Central memory CD4-positive, alpha-beta T cell (primary cell): ENCODE data around the gene GLOD4.
A peak's percentile ranks its signal among the peaks of the same experiment; 100 is the strongest.
"Not testable (repeated sequence)": the region's sequence is repeated elsewhere in the genome, so short reads cannot be mapped to it uniquely, and the experiment has no call there.

Experiments
- DNase-seq: peaks from one replicate; pipeline ENCODE4 v3.0.0; 2022

The GLOD4 gene

DNA sequence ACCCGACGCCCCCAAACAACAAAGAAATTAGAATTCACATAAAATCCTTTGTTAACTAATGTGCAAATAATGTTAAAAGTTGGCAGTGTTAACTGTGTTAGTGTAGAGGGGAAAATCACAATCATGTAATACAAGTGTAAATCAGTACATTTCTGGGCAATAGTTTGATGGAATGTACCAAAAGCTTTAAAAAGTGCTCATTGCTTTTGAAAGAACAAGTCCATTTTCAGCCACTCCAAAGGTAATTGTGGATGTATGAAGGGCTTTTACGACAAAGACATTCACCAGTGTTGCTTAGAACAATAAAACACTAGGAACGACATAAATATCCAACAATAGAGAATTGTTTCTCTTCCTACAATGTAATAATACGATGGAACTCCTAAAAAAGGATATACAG is 9.1 kb downstream of the GLOD4 start:
- no peak for DNase-seq

DNA sequence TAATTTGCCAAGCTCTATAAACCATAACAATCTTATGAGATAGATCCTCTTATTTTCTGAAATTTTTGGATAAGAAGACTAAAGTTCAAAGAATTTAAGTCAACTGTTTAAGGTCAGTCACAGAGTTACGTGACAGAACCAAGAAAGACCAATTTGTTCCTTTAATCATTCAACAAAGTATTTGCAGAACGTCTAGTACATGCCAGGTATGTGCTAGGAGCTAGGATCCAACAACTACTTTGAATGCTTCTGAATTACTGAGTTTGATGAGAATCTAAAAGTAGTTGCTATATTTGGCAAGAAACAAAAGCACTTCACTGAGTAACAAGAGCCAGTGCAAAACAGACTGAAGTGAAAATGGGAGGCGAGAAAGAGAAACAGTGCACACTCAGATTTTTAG is 15.0 kb downstream of the GLOD4 start:
- no peak for DNase-seq

DNA sequence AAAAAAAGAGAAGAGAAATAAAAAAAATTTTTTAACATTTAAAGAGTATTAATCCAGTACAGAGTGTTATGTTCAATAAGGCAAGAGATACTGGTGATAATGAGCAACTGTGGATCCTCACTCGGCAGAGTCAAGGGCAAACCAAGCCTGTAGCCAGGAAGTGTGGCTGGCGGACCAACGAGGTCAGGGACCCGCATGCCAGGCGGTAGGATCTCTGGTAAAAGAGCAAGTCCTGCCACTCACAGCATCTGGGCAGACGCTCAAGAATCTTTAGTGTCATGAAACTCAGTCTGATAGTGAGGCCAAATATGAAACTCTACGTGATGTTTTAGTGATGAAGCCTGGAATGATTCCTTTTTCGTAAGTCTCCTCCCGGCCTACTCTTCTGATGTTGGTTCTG is 21.7 kb downstream of the GLOD4 start:
- DNase-seq: no peak

DNA sequence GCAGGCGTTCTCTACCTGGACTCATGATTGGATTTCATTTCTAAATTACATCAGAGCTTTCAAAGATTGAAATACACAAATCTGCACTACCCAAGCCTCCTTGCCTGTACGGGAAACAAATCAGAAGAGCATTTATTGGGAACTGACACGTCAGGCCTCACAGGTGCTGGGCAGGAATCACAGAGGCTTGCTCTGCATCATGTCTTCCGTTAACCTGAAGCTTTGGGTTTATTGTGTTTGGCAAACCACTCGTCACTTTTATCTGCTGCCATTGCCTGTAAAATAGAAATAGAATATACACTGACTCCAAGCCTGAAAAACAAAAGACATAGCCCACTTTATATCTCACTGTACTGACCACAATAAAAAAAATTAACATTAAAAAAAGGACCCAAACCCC is 22.1 kb downstream of the GLOD4 start:
- DNase-seq: no peak

DNA sequence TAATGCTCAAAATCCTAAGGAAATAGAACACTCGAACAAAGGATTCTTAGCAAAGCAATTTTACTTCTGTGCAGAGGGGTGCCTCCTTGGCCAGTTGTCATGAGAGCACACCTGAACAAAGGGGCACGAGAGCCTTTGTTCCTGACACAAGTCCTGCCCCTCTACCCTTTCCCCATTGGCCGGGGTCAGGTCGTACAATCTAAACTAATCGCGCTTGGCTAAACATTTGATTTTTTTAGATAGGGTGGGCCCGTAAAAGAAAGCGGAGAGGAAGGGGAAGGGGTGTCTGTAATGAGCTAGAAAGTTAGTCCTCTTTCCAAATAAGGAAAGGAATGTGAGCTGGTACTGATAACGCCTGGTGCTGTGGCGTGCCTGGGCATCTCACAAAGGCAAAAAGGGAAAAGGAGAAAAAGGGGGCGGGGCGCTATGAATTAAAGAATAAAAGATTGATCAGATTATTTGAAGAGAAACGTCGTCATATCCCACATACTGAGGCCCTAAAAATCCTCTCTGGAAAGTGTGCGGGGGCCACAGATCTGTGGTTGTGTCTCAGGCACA is 26.0 kb downstream of the GLOD4 start:
- not testable (repeated sequence) for DNase-seq

DNA sequence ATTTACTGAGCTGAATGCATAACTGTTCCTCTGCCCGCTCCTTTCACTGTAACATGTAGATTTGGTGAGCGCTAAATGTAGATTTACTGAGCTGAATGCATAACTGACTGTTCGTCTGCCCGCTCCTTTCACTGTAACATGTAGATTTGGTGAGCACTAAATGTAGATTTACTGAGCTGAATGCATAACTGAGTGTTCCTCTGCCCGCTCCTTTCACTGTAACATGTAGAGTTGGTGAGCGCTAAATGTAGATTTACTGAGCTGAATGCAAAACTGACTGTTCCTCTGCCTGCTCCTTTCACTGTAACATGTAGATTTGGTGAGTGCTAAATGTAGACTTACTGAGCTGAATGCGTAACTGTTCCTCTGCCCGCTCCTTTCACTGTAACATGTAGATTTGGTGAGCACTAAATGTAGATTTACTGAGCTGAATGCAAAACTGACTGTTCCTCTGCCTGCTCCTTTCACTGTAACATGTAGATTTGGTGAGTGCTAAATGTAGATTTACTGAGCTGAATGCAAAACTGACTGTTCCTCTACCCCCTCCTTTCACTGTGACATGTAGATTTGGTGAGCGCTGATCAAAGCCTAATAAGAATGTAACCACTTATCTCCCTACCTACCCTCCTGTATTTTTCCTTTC is 26.6 kb downstream of the GLOD4 start:
- not testable (repeated sequence) for DNase-seq

DNA sequence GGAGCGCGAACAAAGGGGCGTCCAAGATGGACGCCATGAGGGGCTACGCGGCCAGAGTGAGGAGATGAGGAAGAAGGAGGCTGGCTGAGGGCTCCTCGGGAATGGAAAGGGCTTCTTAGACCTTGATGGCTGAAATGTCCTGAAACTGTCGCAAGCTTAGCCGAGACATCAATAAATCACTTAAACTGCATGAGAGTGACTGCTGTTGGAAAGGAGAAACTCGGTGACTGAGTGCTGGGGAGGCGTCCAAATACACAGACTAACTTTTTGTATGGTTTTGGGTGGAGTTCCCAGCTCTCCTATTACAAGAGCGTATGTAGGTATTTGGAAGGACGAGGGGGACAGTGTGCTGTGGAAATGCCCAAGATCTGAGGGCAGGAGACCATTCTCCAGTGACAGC is 28.7 kb downstream of the GLOD4 start:
- no peak for DNase-seq

DNA sequence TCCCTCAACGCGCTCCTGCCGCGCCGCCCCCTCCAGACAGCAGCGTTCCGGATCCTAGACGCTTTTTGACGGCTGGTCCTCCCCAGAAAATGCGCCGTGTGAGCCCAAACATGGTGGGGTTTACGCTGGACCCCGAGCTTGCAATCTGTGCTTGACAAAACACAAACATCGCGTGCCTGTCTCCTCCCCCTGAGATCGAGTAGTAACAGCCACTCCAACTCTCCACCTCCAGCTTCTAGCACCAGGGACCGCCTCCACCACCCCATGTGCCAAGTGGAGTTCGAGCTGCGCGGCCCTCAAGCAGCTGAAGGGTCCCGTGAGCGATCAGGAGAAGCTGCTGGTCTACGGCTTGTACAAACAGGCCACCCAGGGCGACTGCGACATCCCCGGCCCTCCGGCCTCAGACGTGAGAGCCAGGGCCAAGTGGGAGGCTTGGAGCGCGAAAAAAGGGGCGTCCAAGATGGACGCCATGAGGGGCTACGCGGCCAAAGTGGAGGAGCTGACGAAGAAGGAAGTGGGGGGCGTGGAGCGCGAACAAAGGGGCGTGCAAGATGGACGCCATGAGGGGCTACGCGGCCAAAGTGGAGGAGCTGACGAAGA is 29.4 kb downstream of the GLOD4 start:
- no peak for DNase-seq

DNA sequence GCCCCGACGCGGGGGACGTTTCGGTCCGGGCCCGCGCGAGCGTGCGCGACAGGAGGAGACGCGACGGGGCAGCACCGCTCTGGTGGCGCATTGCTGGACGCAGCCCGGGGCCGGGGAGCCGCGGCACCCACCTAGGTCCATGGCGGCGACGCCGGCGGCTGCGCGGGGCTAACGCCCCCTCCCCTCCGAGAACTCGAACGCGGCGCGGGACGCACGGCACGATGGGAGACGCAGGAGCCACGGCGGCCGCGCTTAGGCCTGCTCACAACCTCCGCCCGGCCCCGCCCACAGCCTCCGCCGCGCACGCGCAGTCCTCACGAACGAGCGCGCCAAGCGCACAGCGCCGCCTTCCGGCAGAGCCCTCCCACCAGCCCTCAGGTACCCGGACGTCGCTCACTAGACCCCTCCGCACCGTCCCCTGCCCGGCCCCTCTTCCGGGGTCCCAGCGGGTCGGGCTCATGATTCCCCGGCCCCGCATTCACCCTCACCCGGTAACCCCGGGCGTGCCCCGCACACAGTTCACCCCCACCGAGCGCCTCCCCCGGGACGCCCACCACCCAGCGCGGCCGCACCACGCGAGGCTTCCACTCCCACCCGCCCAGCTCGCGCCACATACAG is 30.0 kb downstream of the GLOD4 start, which contains the start of gene GEMIN4:
GEMIN4 (minus strand) TSS at position 263 of the 618 bp plus-strand sequence; CDS start at position 141, 122 bp downstream.
- peak; percentile 95 for DNase-seq

DNA sequence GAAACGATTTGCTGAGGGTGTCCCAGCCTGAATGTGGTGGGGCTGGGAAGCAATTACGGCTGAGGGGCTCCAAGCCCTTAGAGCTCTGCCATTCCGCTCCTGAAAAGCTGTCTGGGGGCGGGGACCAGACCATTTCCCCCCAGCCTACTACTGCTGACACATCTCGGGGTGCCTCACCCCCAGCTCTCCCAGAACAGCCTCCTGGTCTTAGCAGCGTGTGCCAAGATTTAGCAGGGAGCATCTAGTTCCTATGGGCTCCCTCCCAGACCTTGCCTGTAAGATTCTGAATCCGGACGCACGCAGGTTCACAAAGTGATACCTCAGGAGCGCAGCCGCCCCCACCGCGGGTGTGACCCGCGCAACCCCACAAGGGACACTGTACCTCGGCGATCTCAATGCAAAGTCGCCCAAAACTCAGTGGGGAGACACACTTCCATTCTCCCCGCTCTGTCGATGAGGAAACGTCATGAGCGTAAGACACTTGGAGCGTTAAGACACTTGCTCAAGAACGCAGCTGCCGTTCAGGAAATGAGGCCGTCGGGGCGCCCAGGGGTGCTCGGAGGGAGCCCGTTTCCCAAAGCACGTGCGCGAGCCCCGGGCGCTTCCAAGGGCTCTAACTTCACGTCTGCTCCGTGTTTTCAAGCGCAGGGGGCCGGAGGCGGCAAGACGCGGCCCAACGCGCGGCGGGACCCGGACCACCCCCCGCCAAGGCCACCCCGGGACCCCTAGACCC is 30.6 kb downstream of the GLOD4 start:
- DNase-seq: peak; percentile 55

DNA sequence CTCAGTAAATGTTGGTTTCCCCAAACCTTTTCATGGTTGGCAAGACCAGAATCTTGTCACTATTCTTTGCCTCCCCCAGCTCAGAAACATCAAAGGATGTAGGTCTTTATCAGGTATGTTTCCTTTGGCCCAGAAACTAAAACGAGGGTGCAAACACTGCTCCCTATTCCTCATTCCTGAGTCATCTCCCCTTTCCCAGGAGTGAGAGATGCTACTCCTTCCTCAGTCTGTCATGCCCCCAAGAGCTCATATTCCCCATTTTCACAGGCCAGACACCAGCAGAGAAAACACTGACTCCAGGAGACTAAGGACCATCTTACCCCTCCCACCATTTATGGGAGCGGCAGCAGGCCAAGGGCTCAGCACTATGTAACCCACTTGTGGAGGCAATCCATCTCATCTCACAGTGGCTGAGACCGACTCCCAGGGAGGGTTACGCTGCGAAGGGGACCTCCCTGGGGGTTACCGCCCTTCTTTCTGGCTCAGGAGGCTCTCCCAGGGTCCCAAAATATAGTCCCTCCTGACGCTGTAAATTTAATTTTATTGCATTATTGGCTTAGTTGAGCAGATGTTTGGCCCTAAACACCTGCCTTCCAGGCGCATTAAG is 31.5 kb downstream of the GLOD4 start:
- no peak for DNase-seq

DNA sequence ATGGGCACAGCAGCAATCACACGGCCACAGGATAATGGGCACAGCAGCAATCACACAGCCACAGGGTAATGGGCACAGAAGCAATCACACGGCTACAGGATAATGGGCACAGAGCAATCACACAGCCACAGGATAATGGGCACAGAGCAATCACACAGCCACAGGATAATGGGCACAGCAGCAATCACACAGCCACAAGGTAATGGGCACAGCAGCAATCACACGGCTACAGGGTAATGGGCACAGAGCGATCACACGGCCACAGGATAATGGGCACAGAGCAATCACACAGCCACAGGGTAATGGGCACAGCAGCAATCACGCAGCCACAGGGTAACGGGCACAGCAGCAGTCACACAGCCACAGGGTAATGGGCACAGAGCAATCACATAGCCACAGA is 32.7 kb downstream of the GLOD4 start:
- not testable (repeated sequence) for DNase-seq

DNA sequence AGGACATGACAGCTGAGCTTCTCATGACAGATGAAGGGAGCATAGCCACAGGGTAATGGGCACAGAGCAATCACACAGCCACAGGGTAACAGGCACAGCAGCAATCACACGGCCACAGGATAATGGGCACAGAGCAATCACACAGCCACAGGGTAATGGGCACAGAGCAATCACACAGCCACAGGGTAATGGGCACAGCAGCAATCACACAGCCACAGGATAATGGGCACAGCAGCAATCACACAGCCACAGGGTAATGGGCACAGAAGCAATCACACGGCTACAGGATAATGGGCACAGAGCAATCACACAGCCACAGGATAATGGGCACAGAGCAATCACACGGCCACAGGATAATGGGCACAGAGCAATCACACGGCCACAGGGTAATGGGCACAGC is 33.5 kb downstream of the GLOD4 start:
- DNase-seq: not testable (repeated sequence)

DNA sequence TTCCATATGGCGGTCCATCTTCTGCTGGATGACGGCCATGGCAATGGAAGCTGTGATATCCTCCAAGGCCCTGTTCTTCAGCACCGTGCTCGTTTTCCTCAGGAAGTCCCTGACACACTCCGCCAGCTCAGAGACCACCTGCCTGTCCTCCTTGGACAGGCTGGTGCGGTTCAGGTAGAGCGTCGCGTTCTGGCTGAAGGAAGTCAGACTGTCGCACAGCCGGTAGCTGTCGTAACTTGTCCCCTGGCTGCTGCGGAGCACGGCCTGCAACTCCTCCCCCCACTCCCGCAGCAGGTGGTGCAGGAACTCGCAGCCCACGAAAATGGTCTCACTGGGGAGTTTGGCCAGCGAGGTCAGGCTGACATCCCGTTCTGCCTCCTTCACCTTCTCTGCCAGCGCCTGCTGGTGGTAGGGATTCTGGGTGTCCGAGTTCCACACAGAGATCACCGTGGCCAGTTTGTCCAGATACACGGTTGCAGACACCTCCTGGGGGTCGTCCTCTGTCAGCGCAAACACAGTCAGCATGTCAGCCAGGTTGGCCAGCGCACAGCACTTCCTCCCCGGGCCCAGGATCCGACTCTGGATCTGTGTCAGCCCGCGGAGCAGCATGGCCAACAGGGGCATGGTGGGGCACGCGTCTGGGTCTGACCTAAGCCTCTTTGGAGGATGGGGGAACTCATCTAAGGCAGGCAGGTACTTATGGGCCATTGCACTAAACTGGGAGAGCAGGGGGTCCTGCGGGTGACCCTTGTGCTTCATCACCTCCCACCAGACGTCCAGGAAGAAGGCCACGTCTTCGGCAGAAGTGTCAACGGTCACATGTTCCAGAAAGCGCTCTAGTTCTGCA is 35.1 kb downstream of the GLOD4 start:
- no peak for DNase-seq

DNA sequence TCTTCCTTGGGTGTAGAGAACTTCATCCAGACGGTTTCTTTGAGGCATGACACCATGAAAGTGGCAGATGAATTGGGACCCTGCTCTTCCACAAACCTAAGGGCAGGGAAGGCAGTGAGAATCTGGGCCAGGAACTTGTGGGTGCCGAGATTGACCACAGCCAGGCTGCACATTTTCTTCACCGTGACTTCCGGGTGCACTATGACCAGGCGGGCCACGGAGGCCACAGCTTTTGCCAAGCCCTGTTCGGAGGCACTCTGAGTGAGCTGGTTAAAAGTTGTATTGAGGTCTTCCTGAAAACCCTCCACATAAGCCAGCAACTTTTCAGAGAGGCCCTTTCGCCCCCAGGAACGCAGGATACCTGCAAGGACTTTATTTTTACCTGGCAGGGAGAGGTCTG is 35.9 kb downstream of the GLOD4 start:
- DNase-seq: no peak

DNA sequence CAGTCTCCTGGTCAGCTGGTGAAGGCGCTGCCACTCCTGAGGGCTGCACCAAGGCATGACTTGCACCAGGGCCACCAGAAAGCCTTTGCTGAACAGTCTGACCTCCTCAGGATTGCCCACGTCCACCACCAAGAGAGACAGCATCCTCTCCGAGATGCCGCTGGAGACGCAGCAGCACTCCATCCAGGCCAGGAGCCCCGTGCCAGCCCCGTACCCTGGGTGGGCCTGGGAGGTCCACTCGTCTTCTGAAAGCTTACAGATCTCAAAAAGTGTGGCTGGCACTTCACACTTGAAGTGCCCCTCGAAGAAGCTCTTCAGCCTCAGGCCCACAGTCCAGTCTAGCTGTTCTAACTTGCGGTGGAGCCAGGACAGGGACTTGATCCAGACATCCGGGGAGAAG is 36.7 kb downstream of the GLOD4 start:
- DNase-seq: no peak

DNA sequence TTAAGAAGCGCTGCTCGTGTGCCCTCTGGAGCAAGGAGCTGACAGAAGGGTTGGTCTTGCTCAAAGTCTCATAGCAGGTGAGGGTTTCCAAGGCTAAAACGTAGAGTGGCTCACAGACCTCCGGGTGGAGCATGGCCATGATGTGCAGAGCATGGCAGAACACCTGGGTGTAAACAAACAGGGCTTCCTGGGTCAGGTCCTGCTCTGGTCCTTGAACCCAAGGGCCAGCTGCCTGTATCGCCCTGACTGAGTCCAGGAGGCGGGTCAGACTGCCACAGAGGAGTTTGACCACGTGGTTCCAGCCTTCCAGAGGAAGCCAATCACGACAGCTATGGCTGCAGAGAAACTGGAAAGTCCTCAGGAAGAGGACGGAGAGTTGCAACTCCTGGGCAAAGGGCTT is 37.1 kb downstream of the GLOD4 start:
- DNase-seq: no peak

DNA sequence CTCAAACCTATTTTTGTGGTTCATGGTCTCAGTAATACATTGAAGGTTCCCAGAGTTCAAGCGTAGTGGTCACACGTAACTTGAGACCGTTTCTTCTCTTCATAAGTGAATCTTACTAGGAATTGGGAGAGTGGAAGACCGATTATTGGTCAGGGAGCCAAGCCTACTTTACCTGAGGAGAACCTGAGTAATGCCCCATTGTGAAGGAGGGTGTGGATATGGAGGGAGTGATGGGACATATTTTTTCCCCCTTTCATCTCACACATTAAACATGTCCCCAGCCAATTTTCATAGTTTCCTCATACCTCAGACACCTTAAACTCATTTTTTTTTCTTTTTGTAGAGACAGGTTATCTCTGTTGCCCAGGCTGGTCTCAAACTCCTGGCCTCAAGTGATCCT is 38.9 kb downstream of the GLOD4 start:
- no peak for DNase-seq

DNA sequence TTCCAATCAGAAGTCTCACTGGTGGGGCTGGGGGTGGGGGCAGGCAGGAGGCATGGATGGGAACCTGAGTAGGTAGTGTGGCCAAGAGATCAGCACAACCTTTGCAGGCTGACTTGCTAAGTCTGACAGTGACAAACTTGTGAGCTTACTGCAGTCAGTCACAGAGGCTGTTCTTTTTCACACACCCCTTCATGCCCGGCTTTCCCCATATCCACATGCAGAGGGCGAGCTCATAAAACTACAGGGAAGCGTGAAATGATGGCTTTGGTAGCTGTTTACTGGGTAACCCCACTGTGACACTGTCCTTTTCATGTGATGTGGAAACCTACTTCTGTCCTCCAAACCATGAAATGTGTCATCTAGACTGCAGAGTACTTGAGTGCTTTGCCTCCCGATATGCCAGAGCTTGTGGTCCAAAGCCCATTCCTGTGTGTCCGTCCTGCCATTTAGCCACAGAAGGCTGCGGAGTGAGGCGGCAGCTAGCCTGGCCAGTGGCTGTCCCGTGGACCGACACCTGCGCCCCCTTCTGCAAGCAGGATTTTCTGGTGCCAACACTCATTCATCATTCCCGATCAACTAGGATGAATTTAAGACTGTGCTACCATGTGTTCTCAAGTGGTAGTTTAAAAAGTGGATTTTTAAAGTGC is 39.8 kb downstream of the GLOD4 start:
- DNase-seq: no peak

DNA sequence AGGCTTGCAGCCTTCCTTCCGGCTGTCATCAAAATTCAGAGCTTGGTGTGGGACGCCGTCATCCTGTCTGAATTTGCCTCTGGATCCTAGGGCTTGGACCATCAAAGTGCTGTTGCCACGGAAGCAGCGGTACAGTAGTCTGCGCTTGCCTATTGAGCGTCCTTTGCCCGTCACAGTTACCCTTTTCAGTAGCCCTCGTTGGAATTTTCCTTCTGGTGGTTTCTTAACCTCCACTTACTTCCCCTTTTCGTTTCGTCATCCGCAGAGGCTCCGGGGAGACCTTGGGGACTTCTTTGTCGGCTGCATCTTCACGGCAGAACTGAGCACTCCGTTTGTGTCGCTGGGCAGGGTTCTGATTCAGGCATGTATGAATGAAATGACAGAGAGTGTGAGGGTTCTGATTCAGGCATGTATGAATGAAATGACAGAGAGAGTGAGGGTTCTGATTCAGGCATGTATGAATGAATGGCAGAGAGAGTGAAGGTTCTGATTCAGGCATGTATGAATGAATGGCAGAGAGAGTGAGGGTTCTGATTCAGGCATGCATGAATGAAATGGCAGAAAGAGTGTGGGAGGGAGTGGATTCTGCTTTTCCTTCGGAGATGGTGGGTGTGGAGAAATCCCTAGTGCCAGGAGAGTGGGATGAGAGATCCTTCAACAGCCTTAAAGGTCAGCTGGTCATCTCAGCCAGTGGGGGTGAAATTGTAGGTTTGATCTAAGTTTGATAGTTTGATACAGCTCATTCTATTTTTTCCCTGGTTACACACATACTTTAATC is 41.7 kb downstream of the GLOD4 start:
- peak; percentile 42 for DNase-seq
